Measurements from ENCODE around the gene ZNF764.
"Not testable (repeated sequence)": the region's sequence is repeated elsewhere in the genome, so short reads cannot be mapped to it uniquely, and the experiment has no call there.

ZNF764 gene

DNA sequence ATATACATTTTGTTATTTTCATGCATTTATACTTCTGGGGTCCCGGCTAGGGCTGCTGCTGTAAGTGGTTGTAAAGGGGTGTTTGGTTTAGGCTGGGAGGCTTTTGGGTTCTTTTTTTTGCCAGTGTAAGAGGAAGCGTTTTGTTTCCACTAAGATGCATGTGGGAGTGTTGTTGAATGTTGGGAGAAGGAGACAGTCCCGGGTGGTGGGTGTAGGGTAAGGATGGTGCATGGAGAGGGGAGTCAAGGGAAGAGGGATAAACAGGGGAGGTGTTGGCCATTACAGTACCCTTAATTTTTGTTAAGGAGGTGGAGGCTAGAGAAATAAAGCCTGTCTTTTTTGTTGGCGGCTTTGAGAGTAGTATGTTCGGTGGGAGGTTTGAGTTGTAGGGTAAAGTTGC lies 15.1 kb downstream of the ZNF764 start:
- Histone ChIP-seq H3K4me1 (ENCODE audit: control insufficient read depth in 1 of 2, insufficient read depth in 2 of 2, low read length in 2 of 2) (no peaks in the 10 kb centered on the region), H3K36me3 (ENCODE audit: control insufficient read depth in 1 of 2, insufficient read depth in 2 of 2, low read length in 2 of 2) (no peaks in the 10 kb centered on the region), H3K27ac (ENCODE audit: low read length) (no peak overlapping the region), H3K9me3 (ENCODE audit: control insufficient read depth in 1 of 2, low read length in 2 of 2) (no peaks in the 10 kb centered on the region), H3K4me3 (ENCODE audit: low read depth in 1 of 2, low read length in 2 of 2) (no peak overlapping the region), H3K27me3 (ENCODE audit: low read depth, low read length) (no peaks in the 10 kb centered on the region)

DNA sequence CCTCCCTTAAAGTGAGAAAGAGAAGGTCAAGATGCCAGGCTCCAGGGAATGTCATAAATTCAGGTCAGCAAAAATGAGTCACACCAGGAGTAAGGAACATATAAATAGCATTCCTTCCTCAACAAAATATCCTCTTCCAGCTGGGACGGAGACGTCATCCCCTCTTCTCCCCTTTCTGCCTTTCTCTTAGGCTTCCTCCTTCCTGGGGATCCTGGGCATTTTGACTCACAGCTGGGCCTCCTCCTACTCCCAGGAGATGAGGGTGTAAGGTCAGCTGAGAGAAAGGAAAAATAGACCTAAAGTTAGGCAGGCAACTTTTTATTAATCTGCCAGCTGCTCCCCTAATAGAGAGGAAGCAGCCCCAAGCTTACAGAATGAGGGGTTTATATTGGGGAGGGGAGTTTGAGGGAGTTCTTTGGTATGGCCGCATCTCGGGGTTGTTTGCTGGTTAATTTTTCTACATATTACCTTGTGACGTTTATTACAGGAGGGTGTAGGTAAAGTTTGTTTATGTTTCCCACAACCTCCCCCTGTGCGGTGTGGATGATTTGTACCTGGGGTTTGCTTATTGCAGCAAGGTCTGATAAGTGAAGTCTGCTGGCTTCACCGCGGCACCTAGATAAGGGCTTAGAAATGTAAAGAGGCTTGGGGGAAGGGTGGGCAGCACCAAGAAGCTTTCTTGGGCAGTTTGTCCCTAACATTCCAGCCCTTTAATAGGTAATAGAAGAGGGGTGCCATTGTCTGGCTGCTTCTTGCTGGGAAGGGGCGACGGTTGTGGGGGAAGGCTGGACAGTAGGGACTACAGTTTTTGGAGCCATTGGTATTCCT lies 16.5 kb downstream of the ZNF764 start:
- peak overlapping the region; percentile 61 for H3K27ac ChIP-seq (ENCODE audit: low read length)
- H3K27me3 ChIP-seq (ENCODE audit: low read depth, low read length): no peaks in the 10 kb centered on the region
- H3K36me3 ChIP-seq (ENCODE audit: control insufficient read depth in 1 of 2, insufficient read depth in 2 of 2, low read length in 2 of 2): no peaks in the 10 kb centered on the region
- no peaks in the 10 kb centered on the region for H3K9me3 ChIP-seq (ENCODE audit: control insufficient read depth in 1 of 2, low read length in 2 of 2)
- H3K4me3 ChIP-seq (ENCODE audit: low read depth in 1 of 2, low read length in 2 of 2): no peak overlapping the region
- H3K4me1 ChIP-seq (ENCODE audit: control insufficient read depth in 1 of 2, insufficient read depth in 2 of 2, low read length in 2 of 2): no peaks in the 10 kb centered on the region

DNA sequence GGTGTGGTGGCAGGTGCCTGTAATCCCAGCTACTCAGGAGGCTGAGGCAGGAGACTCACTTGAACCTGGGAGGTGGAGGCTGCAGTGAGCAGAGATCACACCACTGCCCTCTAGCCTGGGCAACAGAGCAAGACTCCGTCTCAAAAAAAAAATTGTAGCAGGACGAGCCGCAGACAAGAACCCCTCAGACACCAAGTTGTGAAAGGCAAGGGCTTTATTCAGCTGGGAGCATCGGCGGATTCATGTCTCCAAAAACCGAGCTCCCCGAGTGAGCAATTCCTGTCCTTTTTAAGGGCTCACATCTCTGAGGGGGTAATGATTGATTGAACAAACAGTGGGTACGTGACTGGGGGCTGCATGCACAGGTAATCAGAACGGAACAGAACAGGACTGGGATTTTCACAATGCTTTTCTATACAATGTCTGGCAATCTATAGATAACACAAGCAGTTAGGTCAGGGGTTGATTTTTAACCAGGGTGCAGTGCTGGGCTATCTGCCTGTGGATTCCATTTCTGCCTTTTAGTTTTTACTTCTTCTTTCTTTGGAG lies 17.2 kb downstream of the ZNF764 start:
- H3K27ac ChIP-seq (ENCODE audit: low read length): peak overlapping the region; percentile 61
- not testable (repeated sequence) for H3K4me3 ChIP-seq (ENCODE audit: low read depth in 1 of 2, low read length in 2 of 2)

DNA sequence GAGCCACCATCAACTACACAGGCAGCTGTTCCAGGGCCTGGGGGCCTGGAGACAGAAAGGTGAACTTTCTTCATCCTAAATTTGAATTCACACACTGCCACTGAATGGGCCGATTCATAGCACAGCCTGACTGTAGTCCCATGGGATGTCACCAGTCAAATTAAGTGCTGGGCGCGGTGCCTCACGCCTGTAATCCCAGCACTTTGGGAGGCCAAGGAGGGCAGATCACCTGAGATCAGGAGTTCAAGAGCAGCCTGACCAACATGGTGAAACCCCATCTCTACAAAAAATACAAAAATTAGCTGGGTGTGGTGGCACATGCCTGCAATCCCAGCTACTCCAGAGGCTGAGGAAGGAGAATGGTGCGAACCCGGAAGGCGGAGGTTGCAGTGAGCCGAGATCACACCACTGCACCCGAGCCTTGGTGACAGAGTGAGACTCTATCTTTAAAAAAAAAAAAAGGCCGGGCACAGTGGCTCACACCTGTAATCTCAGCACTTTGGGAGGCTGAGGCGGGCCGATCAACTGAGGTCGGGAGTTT lies 18.1 kb downstream of the ZNF764 start:
- H3K4me3 ChIP-seq (ENCODE audit: low read depth in 1 of 2, low read length in 2 of 2); H3K9me3 ChIP-seq (ENCODE audit: control insufficient read depth in 1 of 2, low read length in 2 of 2); H3K27me3 ChIP-seq (ENCODE audit: low read depth, low read length); H3K36me3 ChIP-seq (ENCODE audit: control insufficient read depth in 1 of 2, insufficient read depth in 2 of 2, low read length in 2 of 2); H3K27ac ChIP-seq (ENCODE audit: low read length): not testable (repeated sequence)
- peaks cover 5 to 11% of the 10 kb centered on the region in 2 donors for H3K4me1 ChIP-seq (ENCODE audit: control insufficient read depth in 1 of 2, insufficient read depth in 2 of 2, low read length in 2 of 2)

More for the DNA sequence above, 17.2 kb downstream of the ZNF764 start:
- not testable (repeated sequence) for H3K4me1 ChIP-seq (ENCODE audit: control insufficient read depth in 1 of 2, insufficient read depth in 2 of 2, low read length in 2 of 2); H3K9me3 ChIP-seq (ENCODE audit: control insufficient read depth in 1 of 2, low read length in 2 of 2); H3K27me3 ChIP-seq (ENCODE audit: low read depth, low read length); H3K36me3 ChIP-seq (ENCODE audit: control insufficient read depth in 1 of 2, insufficient read depth in 2 of 2, low read length in 2 of 2)

DNA sequence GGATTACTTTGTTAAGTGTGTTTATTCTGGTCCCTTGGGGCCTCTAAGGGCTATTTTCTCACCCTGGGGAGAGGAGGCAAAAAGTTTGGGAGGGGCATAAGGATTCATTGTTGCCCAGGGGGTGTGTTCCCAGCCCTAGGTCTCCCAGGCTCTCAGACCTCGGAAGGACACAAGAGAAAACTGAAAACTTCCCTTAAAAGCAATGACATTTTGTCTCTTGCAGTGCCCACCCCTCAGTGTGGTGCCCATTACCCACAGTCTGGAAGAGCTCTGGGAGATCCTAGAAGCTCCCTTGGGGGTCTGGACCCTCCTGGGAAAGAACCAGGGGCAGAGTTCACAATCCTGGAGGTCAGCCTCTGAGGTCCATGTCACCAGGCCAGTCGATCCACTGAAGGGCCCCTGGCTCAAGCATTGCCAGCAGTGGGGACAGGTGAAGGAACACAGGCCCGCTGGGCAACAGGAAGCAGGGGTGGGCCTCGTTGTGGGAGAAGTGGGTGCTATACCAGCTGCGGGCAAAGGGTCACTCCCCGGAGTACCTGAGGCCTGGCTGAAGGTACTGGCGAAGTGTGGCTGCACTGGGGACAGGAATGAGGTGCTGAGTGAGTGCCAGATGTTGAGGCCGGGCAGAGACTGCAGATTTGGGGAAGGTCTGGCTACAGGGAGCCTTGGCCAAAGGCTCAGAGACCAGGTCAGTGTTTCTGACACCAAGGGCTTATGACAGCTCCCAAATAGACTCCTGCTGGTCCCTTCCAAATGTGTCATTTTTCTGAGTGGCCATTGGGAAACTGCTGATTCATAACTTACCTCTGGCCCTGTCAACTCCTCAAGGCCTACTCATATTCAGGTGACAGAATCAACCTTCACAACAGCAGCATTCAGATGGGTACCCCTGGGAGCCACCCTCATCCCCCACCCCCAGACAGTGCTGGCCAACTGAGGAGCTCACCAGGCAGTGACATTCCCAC lies 18.9 kb downstream of the ZNF764 start:
- H3K36me3 ChIP-seq (ENCODE audit: control insufficient read depth in 1 of 2, insufficient read depth in 2 of 2, low read length in 2 of 2): no peaks in the 10 kb centered on the region
- no peaks in the 10 kb centered on the region for H3K27me3 ChIP-seq (ENCODE audit: low read depth, low read length)
- no peak overlapping the region for H3K27ac ChIP-seq (ENCODE audit: low read length)
- no peak overlapping the region for H3K4me3 ChIP-seq (ENCODE audit: low read depth in 1 of 2, low read length in 2 of 2)
- H3K9me3 ChIP-seq (ENCODE audit: control insufficient read depth in 1 of 2, low read length in 2 of 2): no peaks in the 10 kb centered on the region
- H3K4me1 ChIP-seq (ENCODE audit: control insufficient read depth in 1 of 2, insufficient read depth in 2 of 2, low read length in 2 of 2): peaks cover 5 to 11% of the 10 kb centered on the region in 2 donors

DNA sequence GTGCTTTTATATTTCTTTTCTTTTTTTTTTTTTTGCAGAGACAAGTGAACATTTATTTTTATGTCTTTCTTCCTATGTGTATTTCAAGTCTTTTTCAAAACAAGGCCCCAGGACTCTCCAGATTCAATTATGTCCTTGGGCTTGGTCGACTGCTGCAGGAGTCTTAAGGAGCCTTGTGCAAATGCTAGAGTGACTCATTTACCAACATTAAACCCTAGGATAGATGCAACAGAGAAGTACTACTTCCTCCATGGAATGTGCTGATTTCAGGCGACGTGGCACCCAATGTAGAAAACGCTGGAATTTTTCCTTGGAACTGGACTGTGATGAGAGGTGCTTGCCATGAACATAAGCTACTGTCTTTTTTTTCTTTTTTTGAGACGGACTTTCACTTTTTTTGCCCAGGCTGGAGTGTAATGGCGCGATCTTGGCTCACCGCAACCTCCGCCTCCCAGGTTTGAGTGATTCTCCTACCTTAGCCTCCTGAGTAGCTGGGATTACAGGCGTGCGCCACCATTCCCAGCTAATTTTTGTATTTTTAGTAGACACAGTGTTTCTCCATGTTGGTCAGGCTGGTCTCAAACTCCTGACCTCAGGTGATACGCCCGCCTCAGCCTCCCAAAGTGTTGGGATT lies 21.7 kb downstream of the ZNF764 start:
- not testable (repeated sequence) for H3K9me3 ChIP-seq (ENCODE audit: control insufficient read depth in 1 of 2, low read length in 2 of 2); H3K27me3 ChIP-seq (ENCODE audit: low read depth, low read length); H3K4me3 ChIP-seq (ENCODE audit: low read depth in 1 of 2, low read length in 2 of 2)
- peaks cover 5 to 23% of the 10 kb centered on the region in 2 donors for H3K4me1 ChIP-seq (ENCODE audit: control insufficient read depth in 1 of 2, insufficient read depth in 2 of 2, low read length in 2 of 2)
- peaks cover 0 to 13% of the 10 kb centered on the region in 2 donors for H3K36me3 ChIP-seq (ENCODE audit: control insufficient read depth in 1 of 2, insufficient read depth in 2 of 2, low read length in 2 of 2)
- peak overlapping the region; percentile 96 for H3K27ac ChIP-seq (ENCODE audit: low read length)

DNA sequence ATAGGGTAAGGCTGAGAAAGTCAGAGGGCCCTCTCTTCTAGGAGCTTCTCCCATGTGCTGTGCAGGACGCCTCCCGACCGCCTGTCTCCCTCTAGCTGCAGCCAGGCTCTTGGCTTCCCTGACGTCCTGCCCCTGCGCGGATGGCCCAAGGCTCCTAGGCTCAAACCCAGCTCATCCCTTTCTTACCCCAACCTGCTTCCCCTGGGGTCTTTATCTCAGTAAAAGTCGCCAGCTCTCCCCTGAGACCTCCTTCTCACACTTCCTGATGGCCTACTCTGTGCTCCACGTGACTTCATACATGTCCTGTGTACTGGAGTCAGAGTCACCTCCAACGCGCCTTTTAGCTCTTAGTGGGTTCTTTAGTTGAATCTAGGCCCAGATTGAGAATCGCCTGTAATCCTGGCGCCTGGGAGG lies 22.4 kb downstream of the ZNF764 start:
- Histone ChIP-seq H3K27me3 (ENCODE audit: low read depth, low read length) (no peaks in the 10 kb centered on the region), H3K9me3 (ENCODE audit: control insufficient read depth in 1 of 2, low read length in 2 of 2) (no peaks in the 10 kb centered on the region), H3K4me1 (ENCODE audit: control insufficient read depth in 1 of 2, insufficient read depth in 2 of 2, low read length in 2 of 2) (peaks cover 5 to 25% of the 10 kb centered on the region in 2 donors), H3K36me3 (ENCODE audit: control insufficient read depth in 1 of 2, insufficient read depth in 2 of 2, low read length in 2 of 2) (peaks cover 4 to 20% of the 10 kb centered on the region in 2 donors), H3K4me3 (ENCODE audit: low read depth in 1 of 2, low read length in 2 of 2) (peak overlapping the region; percentile 71 to 86), H3K27ac (ENCODE audit: low read length) (peak overlapping the region; percentile 96)

DNA sequence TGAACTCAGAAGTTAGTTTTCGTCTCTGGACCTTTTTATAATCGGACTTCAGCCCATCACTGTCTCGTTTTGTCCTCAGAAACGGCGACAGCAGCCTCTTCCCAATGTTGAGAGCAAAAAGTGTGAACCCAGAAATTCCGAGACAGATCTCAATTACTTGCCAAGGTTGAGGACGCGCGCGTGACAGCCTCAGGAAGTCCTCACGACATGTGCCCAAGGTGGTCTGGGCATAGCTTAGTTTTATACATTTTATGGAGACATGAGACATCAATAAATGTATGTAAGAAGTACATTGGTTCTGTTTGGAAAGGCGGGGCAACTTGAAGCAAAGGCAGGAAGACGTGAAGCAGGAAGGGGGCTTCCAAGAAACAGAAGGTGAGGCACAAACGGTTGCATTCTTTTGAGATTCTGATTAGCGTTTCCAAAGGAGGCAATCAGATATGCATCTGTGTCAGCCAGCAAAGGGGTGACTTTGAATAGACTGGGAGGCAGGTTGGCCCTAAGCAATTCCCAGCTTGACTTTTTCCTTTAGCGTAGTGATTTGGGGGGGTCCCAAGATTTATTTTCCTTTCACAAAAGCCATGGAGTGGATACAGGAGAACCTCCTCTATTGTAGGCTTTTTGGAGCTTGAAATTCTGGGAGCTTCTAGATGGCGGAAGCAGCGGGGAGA lies 22.9 kb downstream of the ZNF764 start:
- H3K4me3 ChIP-seq (ENCODE audit: low read depth in 1 of 2, low read length in 2 of 2): peak overlapping the region; percentile 71 to 86
- no peaks in the 10 kb centered on the region for H3K9me3 ChIP-seq (ENCODE audit: control insufficient read depth in 1 of 2, low read length in 2 of 2)
- no peaks in the 10 kb centered on the region for H3K27me3 ChIP-seq (ENCODE audit: low read depth, low read length)
- H3K36me3 ChIP-seq (ENCODE audit: control insufficient read depth in 1 of 2, insufficient read depth in 2 of 2, low read length in 2 of 2): peaks cover 4 to 24% of the 10 kb centered on the region in 2 donors
- H3K27ac ChIP-seq (ENCODE audit: low read length): peak overlapping the region; percentile 96
- peaks cover 5 to 25% of the 10 kb centered on the region in 2 donors for H3K4me1 ChIP-seq (ENCODE audit: control insufficient read depth in 1 of 2, insufficient read depth in 2 of 2, low read length in 2 of 2)

DNA sequence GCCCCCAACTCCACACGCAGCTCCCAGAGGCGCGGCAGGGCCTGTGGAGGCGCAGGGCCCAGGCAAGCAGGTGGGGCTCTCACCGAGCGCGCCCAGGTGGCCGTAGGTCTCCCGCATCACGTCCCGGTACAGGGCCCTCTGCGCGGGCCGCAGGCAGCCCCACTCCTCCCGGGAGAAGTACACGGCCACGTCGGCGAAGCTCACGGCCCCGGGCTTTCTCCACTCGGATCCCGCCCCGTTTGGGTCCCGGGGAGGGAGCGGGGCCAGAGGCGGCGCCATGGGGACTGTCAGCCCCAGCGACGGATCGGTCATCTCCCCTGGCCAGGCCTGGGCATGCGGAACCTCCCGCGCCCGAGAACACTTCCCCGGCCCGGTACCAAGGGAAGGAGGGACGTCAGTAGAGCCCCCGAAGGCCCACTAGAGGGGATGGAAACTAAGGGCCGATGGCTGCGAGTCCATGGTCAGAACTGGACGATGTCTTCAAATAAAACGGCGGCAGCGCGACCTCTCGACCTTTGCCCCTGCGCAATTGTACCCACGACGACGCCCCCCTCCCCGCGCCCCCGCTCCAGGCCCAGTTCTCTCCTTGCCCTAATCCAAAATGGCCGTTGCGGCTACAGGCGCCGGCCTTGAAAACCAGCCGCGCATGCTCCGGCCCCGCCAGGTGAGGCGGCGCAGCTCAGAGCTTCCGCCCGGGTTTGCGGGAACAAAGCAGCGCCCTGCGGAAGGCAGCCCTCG lies 23.6 kb downstream of the ZNF764 start, which contains the start of gene ZNF747:
ZNF747 (minus strand) TSS at position 491 of the 738 bp plus-strand sequence; CDS start at position 312, 179 bp downstream.
- Histone ChIP-seq H3K27ac (ENCODE audit: low read length) (peak within 1 kb of the TSS; percentile 96), H3K9me3 (ENCODE audit: control insufficient read depth in 1 of 2, low read length in 2 of 2) (no peaks in the 10 kb centered on the region), H3K27me3 (ENCODE audit: low read depth, low read length) (no peaks in the 10 kb centered on the region), H3K36me3 (ENCODE audit: control insufficient read depth in 1 of 2, insufficient read depth in 2 of 2, low read length in 2 of 2) (peaks cover 4 to 24% of the 10 kb centered on the region in 2 donors), H3K4me3 (ENCODE audit: low read depth in 1 of 2, low read length in 2 of 2) (peak within 1 kb of the TSS; percentile 71 to 86), H3K4me1 (ENCODE audit: control insufficient read depth in 1 of 2, insufficient read depth in 2 of 2, low read length in 2 of 2) (peaks cover 5 to 25% of the 10 kb centered on the region in 2 donors)

Data from muscle layer of duodenum (tissue), 2 donors.